C1 segment of cervical spinal cord (tissue), 14 donors: ENCODE measurements around the gene DMXL2.
"Not testable (repeated sequence)": the region's sequence is repeated elsewhere in the genome, so short reads cannot be mapped to it uniquely, and the experiment has no call there.

Experiments
- DNase-seq, 14 donors: peaks; one replicate each; lab custom pipeline; 2025; lab: John Stamatoyannopoulos, UW

The DMXL2 gene

GRCh38 chr15:51621936-51622603 lies 501 bp downstream of the DMXL2 start:
- peak in 12 of 14 donors; percentile 53 to 79 (median 68) for DNase-seq

- peak in 2 of 14 donors; percentile 9 to 11 for DNase-seq
These were observed 1.3 kb downstream of the DMXL2 start for GRCh38 chr15:51621155-51621765.

GRCh38 chr15:51620641-51621040 lies 1.9 kb downstream of the DMXL2 start:
- DNase-seq: peak in 2 of 14 donors; percentile 1 to 4

GRCh38 chr15:51620122-51620521 lies 2.4 kb downstream of the DMXL2 start:
- DNase-seq: no peak

- DNase-seq: no peak
These were observed 3.1 kb downstream of the DMXL2 start for GRCh38 chr15:51619331-51620035.

- DNase-seq: no peak
These were observed 4.7 kb downstream of the DMXL2 start for GRCh38 chr15:51617886-51618285.

GRCh38 chr15:51613951-51614350 lies 8.6 kb downstream of the DMXL2 start:
- no peak for DNase-seq

GRCh38 chr15:51612669-51613068 lies 9.9 kb downstream of the DMXL2 start:
- not testable (repeated sequence) for DNase-seq

- not testable (repeated sequence) for DNase-seq
These were observed 19.1 kb downstream of the DMXL2 start for GRCh38 chr15:51603462-51603948.

- no peak for DNase-seq
These were observed 19.6 kb downstream of the DMXL2 start for GRCh38 chr15:51603002-51603401.

- DNase-seq: no peak
These were observed 20.1 kb downstream of the DMXL2 start for GRCh38 chr15:51602484-51602883.

GRCh38 chr15:51601801-51602200 lies 20.8 kb downstream of the DMXL2 start:
- no peak for DNase-seq

- no peak for DNase-seq
These were observed 22.5 kb downstream of the DMXL2 start for GRCh38 chr15:51600114-51600513.

GRCh38 chr15:51589881-51590568 lies 32.5 kb downstream of the DMXL2 start:
- no peak for DNase-seq

- DNase-seq: no peak
These were observed 33.6 kb downstream of the DMXL2 start for GRCh38 chr15:51588966-51589365.

GRCh38 chr15:51585986-51586385 lies 36.6 kb downstream of the DMXL2 start:
- DNase-seq: no peak

- no peak for DNase-seq
These were observed 41.6 kb downstream of the DMXL2 start for GRCh38 chr15:51580982-51581381.

GRCh38 chr15:51580385-51580784 lies 42.2 kb downstream of the DMXL2 start:
- no peak for DNase-seq

- DNase-seq: no peak
These were observed 43.6 kb downstream of the DMXL2 start for GRCh38 chr15:51579012-51579411.

- no peak for DNase-seq
These were observed 44.8 kb downstream of the DMXL2 start for GRCh38 chr15:51577636-51578304.

GRCh38 chr15:51576911-51577500 lies 45.6 kb downstream of the DMXL2 start:
- DNase-seq: no peak
